WTC11 (cell line): Measurements from ENCODE around the gene ARHGDIG. TPM values are rescaled to one million over a fixed set of nuclear protein-coding genes. Genes with fewer than 3 reads are reported as not detected.

Experiments
- ATAC-seq: fragments of 200-7000 bp; cut with Tn5 transposase; 2 replicates; pipeline ENCODE4 v1.10.0; 2021; ENCODE audit warnings: mild to moderate bottlenecking, moderate library complexity
- CTCF ChIA-PET: fragments of 300-600 bp; sonication (Branson Sonifier 250); formaldehyde crosslinking; loops from one replicate; lab custom pipeline; 2021; ENCODE audit warnings: antibody characterized with exemption; lab: Charles Lee
- POLR2A ChIA-PET: fragments of 350-600 bp; sonication (Branson Sonifier 250); formaldehyde crosslinking; loops from one replicate; lab custom pipeline; 2021; ENCODE audit warnings: antibody characterized with exemption; lab: Charles Lee
- DNase-seq: peaks from one replicate; pipeline ENCODE4 v3.0.0; 2021; ENCODE audit warnings: low spot score
- H3K27ac Mint-ChIP-seq: 2 replicates; pipeline ENCODE4 v1.8.0; 2021; ENCODE audit warnings: mixed read lengths
- H3K27me3 Mint-ChIP-seq: 2 replicates; pipeline ENCODE4 v1.8.0; 2021; ENCODE audit warnings: low read depth, mild to moderate bottlenecking, moderate library complexity, mixed read lengths
- H3K36me3 Mint-ChIP-seq: 2 replicates; pipeline ENCODE4 v1.8.0; 2021; ENCODE audit warnings: mixed read lengths
- H3K4me1 Mint-ChIP-seq: 2 replicates; pipeline ENCODE4 v1.8.0; 2022; ENCODE audit warnings: mixed read lengths
- H3K4me3 Mint-ChIP-seq: 2 replicates; pipeline ENCODE4 v1.8.0; 2021; ENCODE audit warnings: mild to moderate bottlenecking, moderate library complexity, mixed read lengths
- H3K9me3 Mint-ChIP-seq: 2 replicates; pipeline ENCODE4 v1.8.0; 2021; ENCODE audit warnings: mixed read lengths
- ATF2 ChIP-seq: sonication (generic); formaldehyde crosslinking; IDR thresholded peaks from 2 replicates; pipeline ENCODE4 v1.8.1; 2022; ENCODE audit warnings: low read depth, missing genetic modification reagents, borderline replicate concordance
- E2F1 ChIP-seq: sonication (generic); formaldehyde crosslinking; IDR thresholded peaks from 2 replicates; pipeline ENCODE4 v1.8.0; 2022; ENCODE audit warnings: mild to moderate bottlenecking, missing genetic modification reagents
- MAX ChIP-seq: sonication (generic); formaldehyde crosslinking; IDR thresholded peaks from 2 replicates; pipeline ENCODE4 v1.8.0; 2022; ENCODE audit warnings: mild to moderate bottlenecking, missing genetic modification reagents
- PRDM15 ChIP-seq: sonication (generic); formaldehyde crosslinking; IDR thresholded peaks from 2 replicates; pipeline ENCODE4 v1.8.0; 2022; ENCODE audit warnings: missing genetic modification reagents
- SOX15 ChIP-seq: fragments of 250-450 bp; sonication (Bioruptor Pico); IDR thresholded peaks from 2 replicates; pipeline ENCODE4 v1.9.0; 2021; ENCODE audit warnings: mild to moderate bottlenecking
- ZNF512 ChIP-seq: sonication (generic); formaldehyde crosslinking; IDR thresholded peaks from 2 replicates; pipeline ENCODE4 v1.8.1; 2022; ENCODE audit warnings: missing genetic modification reagents, borderline replicate concordance
- total RNA-seq: library from RNA; stranded (reverse); gene quantifications from 3 replicates; pipeline ENCODE4 v1.2.3, GENCODE V29; 2021
- TF ChIP-seq, protein P1 (sequence below): fragments of 200-600 bp; IDR thresholded peaks from 2 replicates; pipeline ENCODE4 v1.8.0; 2022; ENCODE audit warnings: antibody characterized with exemption
- TF ChIP-seq, protein P2 (sequence below): sonication (generic); formaldehyde crosslinking; IDR thresholded peaks from 2 replicates; pipeline ENCODE4 v1.8.1; 2023; ENCODE audit warnings: mild to moderate bottlenecking, missing genetic modification reagents
- TF ChIP-seq, protein P3 (sequence below): sonication (generic); formaldehyde crosslinking; IDR thresholded peaks from 2 replicates; pipeline ENCODE4 v1.8.1; 2022; ENCODE audit warnings: low read depth, mild to moderate bottlenecking, moderate library complexity, missing genetic modification reagents, borderline replicate concordance
- TF ChIP-seq, protein P4 (sequence below): fragments of 250-450 bp; sonication (Bioruptor Pico); IDR thresholded peaks from 2 replicates; pipeline ENCODE4 v1.9.0; 2021; ENCODE audit warnings: moderate library complexity, mild to moderate bottlenecking, inconsistent platforms, borderline replicate concordance
- TF ChIP-seq, protein P5 (sequence below): sonication (generic); formaldehyde crosslinking; IDR thresholded peaks from 2 replicates; pipeline ENCODE4 v1.8.1; 2022; ENCODE audit warnings: mild to moderate bottlenecking, missing genetic modification reagents, moderate library complexity, borderline replicate concordance
- TF ChIP-seq, protein P6 (sequence below): sonication (generic); formaldehyde crosslinking; conservative IDR thresholded peaks from 2 replicates; pipeline ENCODE4 v1.8.1; 2023; ENCODE audit warnings: mild to moderate bottlenecking, low read depth, missing genetic modification reagents, moderate library complexity

ARHGDIG gene
- total RNA-seq, 1 experiment from 2014 or later = 4.0 TPM

DNA sequence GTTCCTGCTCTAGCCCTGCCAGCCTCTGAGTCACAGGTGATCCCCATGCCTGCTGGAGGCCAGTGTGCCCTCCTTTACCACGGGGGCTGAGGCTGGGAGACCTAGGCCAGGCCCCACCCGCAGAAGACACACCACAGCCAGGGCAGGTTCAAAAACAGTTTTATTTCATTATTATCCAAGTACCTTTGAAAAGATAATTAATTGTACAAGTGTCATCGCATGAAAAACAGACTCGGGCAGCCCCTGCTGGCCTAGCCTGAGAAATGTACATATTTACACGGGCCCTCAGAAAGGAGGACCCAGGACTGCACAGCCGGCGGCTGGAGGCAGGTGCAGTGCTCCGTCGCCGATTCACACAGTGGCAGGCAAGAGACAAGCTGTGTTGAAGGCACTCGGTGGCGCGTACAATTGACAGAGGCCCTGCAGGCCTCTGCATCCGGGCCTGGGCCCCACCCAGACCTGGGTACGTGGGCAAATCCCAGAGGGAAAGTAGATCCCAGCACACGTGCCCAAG, 7.0 kb downstream of the ARHGDIG start (continued):
- TF ChIP-seq, protein P1, sequence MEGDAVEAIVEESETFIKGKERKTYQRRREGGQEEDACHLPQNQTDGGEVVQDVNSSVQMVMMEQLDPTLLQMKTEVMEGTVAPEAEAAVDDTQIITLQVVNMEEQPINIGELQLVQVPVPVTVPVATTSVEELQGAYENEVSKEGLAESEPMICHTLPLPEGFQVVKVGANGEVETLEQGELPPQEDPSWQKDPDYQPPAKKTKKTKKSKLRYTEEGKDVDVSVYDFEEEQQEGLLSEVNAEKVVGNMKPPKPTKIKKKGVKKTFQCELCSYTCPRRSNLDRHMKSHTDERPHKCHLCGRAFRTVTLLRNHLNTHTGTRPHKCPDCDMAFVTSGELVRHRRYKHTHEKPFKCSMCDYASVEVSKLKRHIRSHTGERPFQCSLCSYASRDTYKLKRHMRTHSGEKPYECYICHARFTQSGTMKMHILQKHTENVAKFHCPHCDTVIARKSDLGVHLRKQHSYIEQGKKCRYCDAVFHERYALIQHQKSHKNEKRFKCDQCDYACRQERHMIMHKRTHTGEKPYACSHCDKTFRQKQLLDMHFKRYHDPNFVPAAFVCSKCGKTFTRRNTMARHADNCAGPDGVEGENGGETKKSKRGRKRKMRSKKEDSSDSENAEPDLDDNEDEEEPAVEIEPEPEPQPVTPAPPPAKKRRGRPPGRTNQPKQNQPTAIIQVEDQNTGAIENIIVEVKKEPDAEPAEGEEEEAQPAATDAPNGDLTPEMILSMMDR = no peak
- no peak for TF ChIP-seq E2F1 (CRISPR knock-in tag)
- TF ChIP-seq ATF2 (CRISPR knock-in tag) = no peak

- Mint-ChIP-seq H3K36me3 (peaks cover 20% of the 10 kb centered on the region), H3K4me3 (no peak overlapping the region), H3K27me3 (no peaks in the 10 kb centered on the region), H3K4me1 (no peaks in the 10 kb centered on the region), H3K9me3 (no peaks in the 10 kb centered on the region), H3K27ac (peak overlapping the region; percentile 49; the same call in 1 of the 2 replicates)
- no peak for ATAC-seq
- ChIA-PET POLR2A (no interaction called here), CTCF (no interaction called here)
- DNase-seq = no peak
- TF ChIP-seq, protein P2, sequence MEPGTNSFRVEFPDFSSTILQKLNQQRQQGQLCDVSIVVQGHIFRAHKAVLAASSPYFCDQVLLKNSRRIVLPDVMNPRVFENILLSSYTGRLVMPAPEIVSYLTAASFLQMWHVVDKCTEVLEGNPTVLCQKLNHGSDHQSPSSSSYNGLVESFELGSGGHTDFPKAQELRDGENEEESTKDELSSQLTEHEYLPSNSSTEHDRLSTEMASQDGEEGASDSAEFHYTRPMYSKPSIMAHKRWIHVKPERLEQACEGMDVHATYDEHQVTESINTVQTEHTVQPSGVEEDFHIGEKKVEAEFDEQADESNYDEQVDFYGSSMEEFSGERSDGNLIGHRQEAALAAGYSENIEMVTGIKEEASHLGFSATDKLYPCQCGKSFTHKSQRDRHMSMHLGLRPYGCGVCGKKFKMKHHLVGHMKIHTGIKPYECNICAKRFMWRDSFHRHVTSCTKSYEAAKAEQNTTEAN = no peak
- TF ChIP-seq, protein P3, sequence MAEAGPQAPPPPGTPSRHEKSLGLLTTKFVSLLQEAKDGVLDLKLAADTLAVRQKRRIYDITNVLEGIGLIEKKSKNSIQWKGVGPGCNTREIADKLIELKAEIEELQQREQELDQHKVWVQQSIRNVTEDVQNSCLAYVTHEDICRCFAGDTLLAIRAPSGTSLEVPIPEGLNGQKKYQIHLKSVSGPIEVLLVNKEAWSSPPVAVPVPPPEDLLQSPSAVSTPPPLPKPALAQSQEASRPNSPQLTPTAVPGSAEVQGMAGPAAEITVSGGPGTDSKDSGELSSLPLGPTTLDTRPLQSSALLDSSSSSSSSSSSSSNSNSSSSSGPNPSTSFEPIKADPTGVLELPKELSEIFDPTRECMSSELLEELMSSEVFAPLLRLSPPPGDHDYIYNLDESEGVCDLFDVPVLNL (CRISPR knock-in tag) = no peak
- no peak for TF ChIP-seq SOX15 (CRISPR knock-in tag)
- TF ChIP-seq, protein P4, sequence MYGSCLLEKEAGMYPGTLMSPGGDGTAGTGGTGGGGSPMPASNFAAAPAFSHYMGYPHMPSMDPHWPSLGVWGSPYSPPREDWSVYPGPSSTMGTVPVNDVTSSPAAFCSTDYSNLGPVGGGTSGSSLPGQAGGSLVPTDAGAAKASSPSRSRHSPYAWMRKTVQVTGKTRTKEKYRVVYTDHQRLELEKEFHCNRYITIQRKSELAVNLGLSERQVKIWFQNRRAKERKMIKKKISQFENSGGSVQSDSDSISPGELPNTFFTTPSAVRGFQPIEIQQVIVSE = no peak
- no peak for TF ChIP-seq PRDM15 (CRISPR knock-in tag)
- TF ChIP-seq ZNF512 (CRISPR knock-in tag) = no peak
- TF ChIP-seq, protein P5, sequence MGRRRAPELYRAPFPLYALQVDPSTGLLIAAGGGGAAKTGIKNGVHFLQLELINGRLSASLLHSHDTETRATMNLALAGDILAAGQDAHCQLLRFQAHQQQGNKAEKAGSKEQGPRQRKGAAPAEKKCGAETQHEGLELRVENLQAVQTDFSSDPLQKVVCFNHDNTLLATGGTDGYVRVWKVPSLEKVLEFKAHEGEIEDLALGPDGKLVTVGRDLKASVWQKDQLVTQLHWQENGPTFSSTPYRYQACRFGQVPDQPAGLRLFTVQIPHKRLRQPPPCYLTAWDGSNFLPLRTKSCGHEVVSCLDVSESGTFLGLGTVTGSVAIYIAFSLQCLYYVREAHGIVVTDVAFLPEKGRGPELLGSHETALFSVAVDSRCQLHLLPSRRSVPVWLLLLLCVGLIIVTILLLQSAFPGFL = no peak
- no peak for TF ChIP-seq MAX (CRISPR knock-in tag)
- TF ChIP-seq, protein P6, sequence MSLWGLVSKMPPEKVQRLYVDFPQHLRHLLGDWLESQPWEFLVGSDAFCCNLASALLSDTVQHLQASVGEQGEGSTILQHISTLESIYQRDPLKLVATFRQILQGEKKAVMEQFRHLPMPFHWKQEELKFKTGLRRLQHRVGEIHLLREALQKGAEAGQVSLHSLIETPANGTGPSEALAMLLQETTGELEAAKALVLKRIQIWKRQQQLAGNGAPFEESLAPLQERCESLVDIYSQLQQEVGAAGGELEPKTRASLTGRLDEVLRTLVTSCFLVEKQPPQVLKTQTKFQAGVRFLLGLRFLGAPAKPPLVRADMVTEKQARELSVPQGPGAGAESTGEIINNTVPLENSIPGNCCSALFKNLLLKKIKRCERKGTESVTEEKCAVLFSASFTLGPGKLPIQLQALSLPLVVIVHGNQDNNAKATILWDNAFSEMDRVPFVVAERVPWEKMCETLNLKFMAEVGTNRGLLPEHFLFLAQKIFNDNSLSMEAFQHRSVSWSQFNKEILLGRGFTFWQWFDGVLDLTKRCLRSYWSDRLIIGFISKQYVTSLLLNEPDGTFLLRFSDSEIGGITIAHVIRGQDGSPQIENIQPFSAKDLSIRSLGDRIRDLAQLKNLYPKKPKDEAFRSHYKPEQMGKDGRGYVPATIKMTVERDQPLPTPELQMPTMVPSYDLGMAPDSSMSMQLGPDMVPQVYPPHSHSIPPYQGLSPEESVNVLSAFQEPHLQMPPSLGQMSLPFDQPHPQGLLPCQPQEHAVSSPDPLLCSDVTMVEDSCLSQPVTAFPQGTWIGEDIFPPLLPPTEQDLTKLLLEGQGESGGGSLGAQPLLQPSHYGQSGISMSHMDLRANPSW (CRISPR knock-in tag) = no peak
Measured at GRCh38 chr16:287981-288920, 7.9 kb downstream of the ARHGDIG start.
